CD8-positive, alpha-beta memory T cell (primary cell): Measurements from ENCODE around the gene CSNK1E. TPM values are rescaled to one million over a fixed set of nuclear protein-coding genes. Genes with fewer than 3 reads are reported as not detected.

ENCODE experiments used
- CTCF ChIA-PET: fragments of 350-600 bp; sonication (Branson Sonifier 250); formaldehyde crosslinking; loops from one replicate; lab custom pipeline; 2021; ENCODE audit warnings: antibody characterized with exemption; lab: Charles Lee
- POLR2A ChIA-PET: fragments of 350-600 bp; sonication (Branson Sonifier 250); formaldehyde crosslinking; loops from one replicate; lab custom pipeline; 2021; ENCODE audit warnings: antibody characterized with exemption; lab: Charles Lee
- DNase-seq, 5 donors: peaks; one replicate each; pipeline versions ENCODE4 v3.0.0 to v3.0.0-alpha.2; 2020 to 2022; ENCODE audit warnings: mixed read lengths in 1 of 5
- H3K27ac ChIP-seq: one replicate; pipeline ENCODE4 v1.7.0; 2013; ENCODE audit warnings: low read depth, mild to moderate bottlenecking, low read length, moderate library complexity
- H3K27me3 ChIP-seq: 2 replicates; pipeline ENCODE4 v1.7.0; 2013; ENCODE audit warnings: low read length, mild to moderate bottlenecking; ENCODE audit not compliant: insufficient read depth, poor library complexity, severe bottlenecking
- H3K36me3 ChIP-seq: 2 replicates; pipeline ENCODE4 v1.7.0; 2013; ENCODE audit warnings: mild to moderate bottlenecking, low read length, moderate library complexity; ENCODE audit not compliant: insufficient read depth
- H3K4me1 ChIP-seq: 2 replicates; pipeline ENCODE4 v1.7.0; 2013; ENCODE audit warnings: mild to moderate bottlenecking, low read length, moderate library complexity; ENCODE audit not compliant: insufficient read depth
- H3K4me3 ChIP-seq: 2 replicates; pipeline ENCODE4 v1.7.0; 2013; ENCODE audit warnings: mild to moderate bottlenecking, low read length
- H3K9me3 ChIP-seq: 2 replicates; pipeline ENCODE4 v1.7.0; 2013; ENCODE audit warnings: mild to moderate bottlenecking, low read length
- H3K27ac Mint-ChIP-seq, 8 donors: one replicate each; pipeline ENCODE4 v1.8.0; 2020 to 2021; ENCODE audit warnings: mixed read lengths in 8 of 8, mild to moderate bottlenecking in 6 of 8, inconsistent platforms in 3 of 8, moderate library complexity in 3 of 8
- H3K27me3 Mint-ChIP-seq, 2 donors: one replicate each; pipeline ENCODE4 v1.8.0; 2020 to 2021; ENCODE audit warnings: mixed read lengths in 2 of 2, mild to moderate bottlenecking in 1 of 2, moderate library complexity in 1 of 2
- H3K36me3 Mint-ChIP-seq, 3 donors: one replicate each; pipeline ENCODE4 v1.8.0; 2020 to 2021; ENCODE audit warnings: mixed read lengths in 3 of 3, inconsistent platforms in 1 of 3, mild to moderate bottlenecking in 1 of 3
- H3K4me1 Mint-ChIP-seq, 3 donors: one replicate each; pipeline ENCODE4 v1.8.0; 2020 to 2021; ENCODE audit warnings: mixed read lengths in 3 of 3, inconsistent platforms in 1 of 3, mild to moderate bottlenecking in 1 of 3
- H3K4me3 Mint-ChIP-seq, 7 donors: one replicate each; pipeline ENCODE4 v1.8.0; 2020 to 2021; ENCODE audit warnings: mixed read lengths in 7 of 7, mild to moderate bottlenecking in 6 of 7, moderate library complexity in 4 of 7, inconsistent platforms in 2 of 7
- H3K9me3 Mint-ChIP-seq, 5 donors: one replicate each; pipeline ENCODE4 v1.8.0; 2020 to 2022; ENCODE audit warnings: mixed read lengths in 5 of 5, mild to moderate bottlenecking in 3 of 5, moderate library complexity in 2 of 5, inconsistent platforms in 1 of 5
- polyA plus RNA-seq: library from polyadenylated mRNA; unstranded; fragments of 300-500 nt; fragmentation: Illumina TruSeq; gene quantifications from one replicate; pipeline ENCODE4 v1.2.3, GENCODE V29; 2021
- total RNA-seq, 2 experiments: library from RNA; stranded (reverse); gene quantifications; one replicate each; pipeline ENCODE4 v1.2.3, GENCODE V29; 2021

CSNK1E gene
- total and polyA plus RNA-seq, 3 experiments from 2014 or later = 14.1 to 105 (median 102) TPM

DNA sequence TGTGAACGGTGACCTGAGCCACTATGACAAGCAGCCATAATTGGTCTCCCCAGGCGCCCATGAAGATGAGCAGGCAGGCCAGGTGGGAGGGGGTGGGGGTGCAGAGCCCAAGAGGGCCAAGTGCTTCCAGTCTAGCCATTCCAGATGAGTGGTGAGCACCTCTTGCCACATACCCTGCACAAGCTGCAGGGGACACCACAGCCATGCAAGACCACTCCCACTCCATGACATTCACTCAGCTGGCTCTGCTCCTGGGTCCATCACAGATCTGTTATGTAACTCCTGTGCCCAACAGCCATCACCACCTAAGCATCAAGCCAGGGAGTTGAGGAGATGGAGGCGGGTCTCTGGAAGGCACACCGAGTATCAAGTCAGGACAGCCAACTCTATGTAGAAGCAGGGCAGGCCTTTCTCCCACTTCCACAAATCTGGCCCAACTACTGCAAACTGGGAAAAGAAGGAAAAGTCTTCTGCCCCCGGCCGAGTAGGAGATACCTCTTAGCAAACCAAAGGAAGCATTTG, 52.9 kb downstream of the CSNK1E start:
- H3K36me3 ChIP-seq = no peaks in the 10 kb centered on the region
- H3K4me1 ChIP-seq = peaks cover 24% of the 10 kb centered on the region
- DNase-seq = no peak
- H3K27ac ChIP-seq = no peak overlapping the region
- Mint-ChIP-seq H3K4me1 (peaks cover 50 to 70% (median 60%) of the 10 kb centered on the region in 3 donors), H3K27me3 (no peaks in the 10 kb centered on the region), H3K36me3 (peaks cover 0 to 14% (median 4%) of the 10 kb centered on the region in 3 donors), H3K27ac (peak overlapping the region in 3 of 8 donors; percentile 50 to 78 (median 55)), H3K4me3 (no peak overlapping the region), H3K9me3 (no peaks in the 10 kb centered on the region)
- H3K9me3 ChIP-seq = no peaks in the 10 kb centered on the region
- H3K27me3 ChIP-seq = no peaks in the 10 kb centered on the region
- H3K4me3 ChIP-seq = no peak overlapping the region
- CTCF ChIA-PET = no interaction called here
- POLR2A ChIA-PET = interaction anchor here (0.7 kb wide), 1 partner anchor 88 kb away, joined by 3 read pairs; no protein-coding TSS in a partner anchor

DNA sequence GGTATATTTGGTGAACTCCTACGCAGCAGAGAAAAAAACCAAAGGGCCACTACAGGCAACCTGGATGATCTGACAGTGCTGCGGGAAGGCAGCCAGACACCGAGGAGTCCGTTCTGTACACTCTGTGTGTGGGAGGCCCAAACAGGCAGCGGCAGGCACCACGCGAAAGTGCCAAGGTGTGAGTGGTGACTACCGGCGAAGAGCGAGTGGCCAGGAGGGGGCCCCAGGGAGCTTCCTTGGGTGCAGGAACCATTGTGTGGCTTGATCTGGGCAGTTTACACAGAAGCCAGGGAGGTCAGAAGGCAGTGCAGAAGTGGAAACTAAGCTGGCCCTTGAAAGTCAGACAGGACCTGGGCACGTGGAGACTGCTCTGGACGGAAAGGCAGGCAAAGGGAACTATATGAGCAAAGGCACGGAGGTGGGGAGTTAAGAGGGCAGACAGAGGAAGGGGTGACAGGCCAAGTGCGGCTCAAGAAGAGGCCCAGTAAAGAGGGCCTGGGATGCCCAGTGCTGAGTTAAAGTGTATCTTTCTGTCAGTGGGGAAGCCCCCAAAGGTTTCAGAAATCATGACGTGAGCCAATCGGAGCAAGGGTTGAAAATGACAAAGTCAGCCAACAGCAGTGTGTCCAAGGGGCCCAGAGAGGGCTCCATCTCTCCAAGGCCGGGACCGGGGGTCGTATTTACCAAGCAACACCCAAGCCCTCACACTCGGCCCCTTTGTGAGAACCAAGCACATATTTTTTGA, 55.0 kb downstream of the CSNK1E start:
- Histone ChIP-seq H3K4me1 (peaks cover 17% of the 10 kb centered on the region), H3K9me3 (no peaks in the 10 kb centered on the region), H3K27me3 (no peaks in the 10 kb centered on the region), H3K27ac (no peak overlapping the region), H3K4me3 (no peak overlapping the region), H3K36me3 (no peaks in the 10 kb centered on the region)
- POLR2A ChIA-PET = interaction anchor here (1.2 kb wide), 1 partner anchor 10 kb away, joined by 3 read pairs; the partner anchor contains the start of gene TMEM184B
- Mint-ChIP-seq H3K4me1 (peaks cover 42 to 58% (median 53%) of the 10 kb centered on the region in 3 donors), H3K27me3 (peaks cover 0 to 2% of the 10 kb centered on the region in 2 donors), H3K4me3 (peak overlapping the region in 1 of 7 donors; percentile 21), H3K9me3 (no peaks in the 10 kb centered on the region), H3K27ac (peak overlapping the region in 5 of 8 donors; percentile 55 to 87 (median 80)), H3K36me3 (peaks cover 0 to 16% (median 4%) of the 10 kb centered on the region in 3 donors)
- CTCF ChIA-PET = interaction anchor here (1.7 kb wide), 1 partner anchor 13 kb away, joined by 3 read pairs; no protein-coding TSS in a partner anchor
- peak in 3 of 5 donors; percentile 24 to 60 (median 29) for DNase-seq

DNA sequence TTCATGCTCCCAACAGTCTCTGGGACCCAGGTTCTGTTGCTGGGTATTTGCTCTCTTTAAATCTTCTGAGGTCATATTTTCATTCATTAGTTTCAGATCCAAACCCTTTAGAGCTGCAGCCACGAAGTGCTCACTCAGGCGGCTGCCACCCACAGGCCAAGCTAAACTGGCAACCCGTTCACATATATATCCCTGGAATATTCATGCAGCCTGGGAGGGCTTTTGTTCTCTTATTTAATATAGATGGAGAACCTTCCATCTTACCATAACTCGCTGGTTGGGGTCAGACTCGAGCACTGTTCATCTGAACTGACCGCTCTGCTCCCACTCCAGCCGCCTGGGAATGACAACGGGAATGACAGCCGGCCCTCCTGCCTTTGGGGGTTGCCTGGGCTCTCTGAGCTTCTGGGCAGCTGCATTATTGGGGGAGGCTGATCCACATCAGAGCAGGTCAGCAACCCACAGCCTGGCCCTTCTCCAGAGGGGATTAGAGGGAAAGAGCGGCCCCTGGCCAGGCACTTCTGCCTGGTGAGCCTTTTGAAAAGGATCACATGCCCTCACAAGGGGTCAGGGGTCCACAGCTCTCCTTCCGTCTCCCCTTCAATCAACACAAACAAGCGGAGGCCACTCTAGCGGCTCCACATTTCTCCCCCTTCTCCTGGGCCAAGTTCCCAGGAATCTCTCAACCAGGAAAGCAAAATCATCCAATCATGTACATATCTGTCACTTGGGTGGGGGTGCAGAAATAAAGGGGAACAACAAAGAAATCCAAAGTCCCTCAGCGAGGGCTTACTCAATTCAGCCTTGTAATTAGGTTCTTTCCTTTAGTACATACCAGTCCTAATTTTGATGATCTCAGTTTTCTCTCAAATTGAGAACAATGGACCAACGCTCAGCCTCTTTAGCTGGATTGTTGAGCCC, 56.2 kb downstream of the CSNK1E start:
- Mint-ChIP-seq H3K27ac (peak overlapping the region; percentile 49 to 90 (median 86)), H3K4me1 (peaks cover 32 to 48% (median 46%) of the 10 kb centered on the region in 3 donors), H3K9me3 (no peaks in the 10 kb centered on the region), H3K4me3 (peak overlapping the region in 2 of 7 donors; percentile 29 to 58), H3K36me3 (peaks cover 0 to 16% (median 4%) of the 10 kb centered on the region in 3 donors), H3K27me3 (peaks cover 0 to 2% of the 10 kb centered on the region in 2 donors)
- POLR2A ChIA-PET = interaction anchor here (1.2 kb wide), 1 partner anchor 11 kb away, joined by 3 read pairs; the partner anchor contains the start of gene TMEM184B
- peaks cover 5% of the 10 kb centered on the region for H3K4me1 ChIP-seq
- H3K4me3 ChIP-seq = no peak overlapping the region
- no peak overlapping the region for H3K27ac ChIP-seq
- H3K36me3 ChIP-seq = no peaks in the 10 kb centered on the region
- H3K9me3 ChIP-seq = no peaks in the 10 kb centered on the region
- CTCF ChIA-PET = interaction anchor here (0.5 to 1.7 kb wide), 2 partner anchors 12 to 1338 kb away, joined by 3 to 4 read pairs; no protein-coding TSS in a partner anchor
- no peak for DNase-seq
- no peaks in the 10 kb centered on the region for H3K27me3 ChIP-seq

DNA sequence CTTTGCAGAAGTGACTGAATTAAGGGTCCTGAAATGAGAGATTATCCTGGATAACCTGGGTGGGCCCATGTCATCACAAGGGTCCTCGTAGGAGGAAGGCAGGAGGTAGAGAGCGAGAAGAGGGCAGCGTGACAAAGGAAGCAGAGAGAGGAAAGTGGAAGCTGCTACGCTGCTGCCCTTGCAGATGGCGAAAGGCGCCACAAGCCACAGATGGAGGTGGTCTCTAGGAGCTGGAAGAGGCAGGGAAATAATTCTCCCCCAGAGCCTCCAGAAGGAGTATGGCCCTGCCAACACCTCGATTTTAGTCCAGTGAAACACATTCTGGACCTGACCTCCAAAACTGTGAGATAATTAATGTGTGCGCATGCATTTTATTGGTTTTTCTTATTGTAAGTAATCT, 57.9 kb downstream of the CSNK1E start:
- Mint-ChIP-seq H3K27me3 (peaks cover 0 to 2% of the 10 kb centered on the region in 2 donors), H3K36me3 (peaks cover 0 to 13% (median 4%) of the 10 kb centered on the region in 3 donors), H3K4me1 (peaks cover 24 to 41% (median 36%) of the 10 kb centered on the region in 3 donors), H3K4me3 (no peak overlapping the region), H3K9me3 (no peaks in the 10 kb centered on the region), H3K27ac (peak overlapping the region in 1 of 8 donors; percentile 45)
- Histone ChIP-seq H3K27ac (no peak overlapping the region), H3K4me1 (no peaks in the 10 kb centered on the region), H3K9me3 (no peaks in the 10 kb centered on the region), H3K36me3 (no peaks in the 10 kb centered on the region), H3K27me3 (no peaks in the 10 kb centered on the region), H3K4me3 (no peak overlapping the region)
- CTCF ChIA-PET = no interaction called here
- POLR2A ChIA-PET = no interaction called here
- no peak for DNase-seq

DNA sequence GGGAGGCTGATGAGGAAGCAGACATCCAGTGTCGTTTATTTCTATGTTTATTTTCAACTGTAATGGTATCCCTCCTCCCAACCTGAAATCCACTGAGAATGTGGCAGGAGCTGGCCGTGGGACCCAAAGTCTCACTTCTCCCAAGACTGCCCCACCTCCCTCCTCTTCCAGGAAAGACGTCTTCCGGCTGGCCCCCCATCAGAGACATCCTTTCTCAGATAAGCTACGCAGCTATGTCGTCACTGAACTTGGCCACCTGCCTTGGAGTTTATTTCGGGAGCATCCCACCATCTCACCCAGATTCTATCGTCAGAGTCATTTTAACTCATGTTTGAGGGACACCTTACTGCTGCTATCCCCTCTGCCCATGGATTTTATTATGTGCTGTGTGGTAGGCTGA, 58.3 kb downstream of the CSNK1E start:
- Histone ChIP-seq H3K27ac (no peak overlapping the region), H3K4me1 (no peaks in the 10 kb centered on the region), H3K36me3 (no peaks in the 10 kb centered on the region), H3K4me3 (no peak overlapping the region), H3K9me3 (no peaks in the 10 kb centered on the region), H3K27me3 (no peaks in the 10 kb centered on the region)
- CTCF ChIA-PET = no interaction called here
- no peak overlapping the region for H3K4me3 Mint-ChIP-seq
- no peak for DNase-seq
- peak overlapping the region in 3 of 8 donors; percentile 11 to 46 (median 11) for H3K27ac Mint-ChIP-seq
- H3K9me3 Mint-ChIP-seq = no peaks in the 10 kb centered on the region
- POLR2A ChIA-PET = interaction anchor here (0.5 kb wide), 1 partner anchor 16 kb away, joined by 4 read pairs; no protein-coding TSS in a partner anchor
- peaks cover 24 to 41% (median 36%) of the 10 kb centered on the region in 3 donors for H3K4me1 Mint-ChIP-seq
- H3K36me3 Mint-ChIP-seq = peaks cover 0 to 11% (median 4%) of the 10 kb centered on the region in 3 donors
- H3K27me3 Mint-ChIP-seq = peaks cover 0 to 2% of the 10 kb centered on the region in 2 donors

DNA sequence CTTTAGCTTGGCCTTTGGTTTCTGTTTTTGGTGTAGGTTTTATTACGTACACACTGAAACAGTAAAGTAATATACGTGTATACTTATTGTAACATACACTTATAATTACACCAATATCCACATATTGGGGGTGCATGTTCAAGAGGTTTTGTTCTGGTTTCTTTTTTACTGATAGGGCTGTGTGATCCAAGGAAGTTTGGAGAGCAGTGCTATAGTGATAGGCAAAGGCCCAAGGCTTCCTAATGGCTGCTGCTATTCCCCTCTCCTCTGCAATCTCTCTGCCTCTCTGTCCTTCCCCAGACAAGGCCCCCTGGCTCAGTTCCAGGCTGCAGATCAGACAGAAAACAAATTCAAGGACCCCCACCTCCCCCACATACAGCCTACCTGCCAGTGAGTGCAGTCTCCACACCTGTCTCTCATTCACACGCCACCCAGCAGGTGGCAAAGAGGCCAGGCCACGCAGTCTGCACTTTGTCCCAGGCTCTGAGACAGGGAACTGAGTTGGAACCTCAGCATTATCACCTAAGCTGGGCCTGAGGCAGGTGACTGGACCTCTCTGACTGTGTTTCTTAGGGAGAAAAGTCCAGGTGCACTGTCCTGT, 59.5 kb downstream of the CSNK1E start:
- Mint-ChIP-seq H3K4me3 (no peak overlapping the region), H3K27me3 (peaks cover 0 to 2% of the 10 kb centered on the region in 2 donors), H3K9me3 (no peaks in the 10 kb centered on the region), H3K27ac (peak overlapping the region in 1 of 8 donors; percentile 79), H3K4me1 (peaks cover 22 to 36% (median 32%) of the 10 kb centered on the region in 3 donors), H3K36me3 (peaks cover 0 to 6% (median 1%) of the 10 kb centered on the region in 3 donors)
- no peaks in the 10 kb centered on the region for H3K9me3 ChIP-seq
- H3K27ac ChIP-seq = no peak overlapping the region
- no peaks in the 10 kb centered on the region for H3K36me3 ChIP-seq
- H3K27me3 ChIP-seq = no peaks in the 10 kb centered on the region
- H3K4me1 ChIP-seq = no peaks in the 10 kb centered on the region
- DNase-seq = no peak
- POLR2A ChIA-PET = no interaction called here
- no peak overlapping the region for H3K4me3 ChIP-seq
- CTCF ChIA-PET = no interaction called here

DNA sequence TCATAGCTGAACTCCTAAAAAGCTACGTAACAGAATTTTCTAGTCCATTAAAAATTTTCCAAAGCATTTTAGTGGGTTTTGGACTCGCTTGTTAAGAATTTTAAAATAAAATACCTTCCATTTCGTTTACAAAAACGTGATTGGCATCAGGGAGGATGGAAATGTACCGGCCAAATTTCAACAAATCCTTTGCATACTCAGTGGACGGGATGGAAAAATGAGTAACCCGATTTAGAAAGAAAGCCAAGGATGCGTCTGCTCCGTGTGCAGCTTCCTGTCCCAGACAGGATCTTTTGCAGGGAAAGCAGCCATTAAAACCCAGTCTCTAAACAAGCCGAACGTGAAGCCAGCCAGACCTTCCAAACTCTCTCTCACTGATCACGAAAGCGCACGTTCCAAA, 60.1 kb downstream of the CSNK1E start:
- peaks cover 0 to 5% (median 1%) of the 10 kb centered on the region in 3 donors for H3K36me3 Mint-ChIP-seq
- ChIA-PET POLR2A (no interaction called here), CTCF (interaction anchor here (0.9 kb wide), 1 partner anchor 56 kb away, joined by 3 read pairs; no protein-coding TSS in a partner anchor)
- H3K4me3 Mint-ChIP-seq = no peak overlapping the region
- Histone ChIP-seq H3K4me1 (no peaks in the 10 kb centered on the region), H3K27me3 (no peaks in the 10 kb centered on the region), H3K36me3 (no peaks in the 10 kb centered on the region), H3K4me3 (no peak overlapping the region), H3K9me3 (no peaks in the 10 kb centered on the region), H3K27ac (no peak overlapping the region)
- peaks cover 20 to 33% (median 29%) of the 10 kb centered on the region in 3 donors for H3K4me1 Mint-ChIP-seq
- no peaks in the 10 kb centered on the region for H3K9me3 Mint-ChIP-seq
- no peak for DNase-seq
- peaks cover 0 to 2% of the 10 kb centered on the region in 2 donors for H3K27me3 Mint-ChIP-seq
- peak overlapping the region in 1 of 8 donors; percentile 72 for H3K27ac Mint-ChIP-seq
